COLO829 (cell line): ENCODE data around the gene IFNA14.
"Not testable (repeated sequence)": the region's sequence is repeated elsewhere in the genome, so short reads cannot be mapped to it uniquely, and the experiment has no call there.

Experiments
- DNase-seq: peaks from one replicate; pipeline ENCODE4 v3.0.0; 2012; ENCODE audit warnings: low spot score

Gene IFNA14

GRCh38 chr9:21239911-21240310 is at the start of gene IFNA14:
IFNA14 (minus strand) TSS chr9:21240005; CDS start chr9:21239935, 70 bp downstream.
- DNase-seq = no peak

GRCh38 chr9:21287280-21287679 is 47.5 kb upstream of the IFNA14 start:
- DNase-seq = no peak

GRCh38 chr9:21286659-21287058 is 46.9 kb upstream of the IFNA14 start:
- DNase-seq = no peak

- DNase-seq = no peak
Measured at GRCh38 chr9:21286099-21286498, 46.3 kb upstream of the IFNA14 start.

- DNase-seq = no peak
Measured at GRCh38 chr9:21281275-21281674, 41.5 kb upstream of the IFNA14 start.

DNA sequence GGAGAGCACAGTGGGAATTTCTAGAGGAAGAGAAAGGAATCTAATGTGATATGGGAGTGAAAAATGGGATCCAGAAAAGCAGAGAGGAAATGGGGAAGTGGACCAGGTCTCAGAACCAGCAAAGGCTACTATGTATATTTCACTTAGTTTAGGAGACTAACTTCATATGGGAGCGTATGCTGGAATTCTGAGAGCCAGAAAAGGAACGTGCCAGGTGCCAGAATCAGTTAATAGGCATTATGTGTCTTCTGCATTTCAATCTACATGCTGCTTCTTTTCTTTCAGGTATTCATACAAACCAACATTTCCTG is 28.5 kb upstream of the IFNA14 start:
- DNase-seq = no peak

- DNase-seq = no peak
Measured at GRCh38 chr9:21267485-21268346, 27.9 kb upstream of the IFNA14 start.

DNA sequence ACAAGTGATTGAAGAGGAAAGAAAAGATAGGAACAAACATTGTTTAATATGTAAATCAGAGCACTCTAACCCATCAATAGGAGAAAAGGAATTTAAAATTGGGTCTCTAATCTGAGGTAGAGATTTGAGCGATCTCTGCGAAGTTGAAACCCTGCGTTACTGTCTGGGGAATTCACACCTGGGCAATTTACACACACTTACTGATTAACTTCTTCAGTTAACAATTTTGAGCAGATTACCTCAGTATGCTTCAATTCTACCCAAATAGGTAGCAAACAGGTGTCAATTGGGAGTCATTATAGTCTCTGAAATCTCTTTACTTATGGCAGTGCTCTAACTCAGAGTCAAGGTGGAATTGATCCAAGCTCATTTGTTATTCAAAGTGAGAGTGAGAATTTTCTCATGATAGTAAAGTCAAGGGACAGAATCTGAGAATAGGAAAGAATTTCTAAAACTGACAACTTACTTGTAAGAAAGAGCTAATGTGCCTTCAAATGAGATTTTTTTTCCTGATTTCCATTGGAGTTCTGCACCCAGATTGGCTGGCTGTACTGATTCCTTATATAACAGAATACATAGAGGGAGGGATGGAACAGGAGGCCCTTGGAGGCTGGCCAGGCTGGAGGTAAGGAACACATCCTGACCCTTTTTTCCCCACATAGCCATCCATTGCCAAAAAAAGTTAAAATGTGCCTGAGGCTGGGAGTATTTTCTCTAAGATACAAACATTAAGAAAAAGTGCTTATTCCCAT is 27.1 kb upstream of the IFNA14 start:
- DNase-seq = no peak

- DNase-seq = no peak
Measured at GRCh38 chr9:21265421-21266189, 25.8 kb upstream of the IFNA14 start.

- no peak for DNase-seq
Measured at GRCh38 chr9:21255538-21256212, 15.9 kb upstream of the IFNA14 start.

GRCh38 chr9:21252721-21253547 is 13.1 kb upstream of the IFNA14 start:
- DNase-seq = peak; percentile 21

DNA sequence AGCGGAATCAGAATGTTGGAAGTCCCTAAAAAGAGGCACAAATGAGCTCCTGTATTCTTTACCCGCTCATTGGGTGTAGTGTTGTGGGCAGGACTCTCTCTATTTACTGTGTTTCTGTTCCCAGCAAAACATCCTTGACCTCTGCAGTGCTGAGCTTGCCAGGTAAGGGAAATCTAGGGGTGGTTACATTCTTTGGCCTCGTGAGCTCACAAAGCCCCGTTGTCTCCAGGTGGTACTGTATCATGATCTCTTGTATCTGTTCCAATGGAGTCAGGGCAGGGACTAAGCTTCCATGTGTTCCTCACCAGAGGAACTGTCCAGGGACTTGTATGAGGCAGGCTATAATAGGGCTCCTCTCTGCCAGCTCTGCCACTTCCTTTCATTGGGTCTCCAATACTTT is 11.8 kb upstream of the IFNA14 start:
- no peak for DNase-seq

DNA sequence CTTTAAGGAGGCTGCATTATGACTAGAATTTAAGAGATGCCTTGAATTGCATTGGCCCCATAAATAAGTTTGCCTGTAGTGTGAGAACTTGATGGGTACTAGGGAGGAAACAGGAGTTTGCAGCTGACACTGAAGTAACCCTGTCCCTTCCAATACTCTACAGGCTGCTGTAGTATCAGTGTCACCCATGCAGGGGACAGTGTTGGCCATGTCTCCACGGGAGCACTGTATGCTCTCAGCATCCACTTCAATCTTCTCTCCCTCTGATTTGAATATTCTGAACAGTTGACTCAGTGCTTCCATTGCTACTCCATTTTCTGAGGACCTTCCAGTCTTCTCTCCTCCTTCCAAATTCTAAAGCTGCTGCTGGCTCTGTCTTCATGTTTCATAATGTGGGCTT is 11.4 kb upstream of the IFNA14 start:
- DNase-seq = no peak

DNA sequence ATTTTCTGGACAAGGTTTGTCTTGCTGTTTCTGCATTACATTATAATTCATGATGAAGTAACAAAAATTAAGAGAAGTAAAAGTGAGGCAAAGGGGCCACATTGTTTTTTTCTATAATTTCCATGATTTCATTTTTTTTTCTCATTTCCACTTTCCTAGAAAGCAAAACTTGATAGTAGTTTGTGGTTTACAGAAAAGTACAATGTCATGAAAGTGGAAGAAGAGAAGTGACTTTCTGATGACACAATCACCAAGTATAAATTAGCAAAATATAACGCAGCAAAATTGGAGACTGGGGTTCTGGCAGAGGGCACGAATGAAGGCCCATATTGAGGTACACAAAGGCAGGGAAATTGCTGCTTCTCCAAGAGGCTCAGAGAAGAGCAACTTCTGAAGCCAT is 5.0 kb upstream of the IFNA14 start:
- DNase-seq = no peak

DNA sequence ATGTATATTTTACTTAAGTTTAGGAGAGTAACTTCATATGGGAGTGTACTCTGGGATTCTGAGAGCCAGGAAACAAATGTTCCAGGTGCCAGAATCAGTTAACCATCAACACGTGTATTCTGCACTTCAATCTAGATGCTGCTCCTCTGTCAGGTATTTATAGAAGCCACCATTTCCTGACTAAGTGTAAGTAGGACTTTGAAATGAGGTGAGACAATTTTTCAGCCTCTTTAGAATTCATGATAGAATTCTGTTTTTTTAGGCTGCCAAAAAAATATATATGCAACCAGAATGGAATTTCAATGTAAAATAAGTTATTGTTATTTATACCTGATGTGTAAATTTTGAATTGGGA is 3.5 kb downstream of the IFNA14 start:
- not testable (repeated sequence) for DNase-seq

- not testable (repeated sequence) for DNase-seq
Measured at GRCh38 chr9:21235468-21236359, 4.1 kb downstream of the IFNA14 start.

DNA sequence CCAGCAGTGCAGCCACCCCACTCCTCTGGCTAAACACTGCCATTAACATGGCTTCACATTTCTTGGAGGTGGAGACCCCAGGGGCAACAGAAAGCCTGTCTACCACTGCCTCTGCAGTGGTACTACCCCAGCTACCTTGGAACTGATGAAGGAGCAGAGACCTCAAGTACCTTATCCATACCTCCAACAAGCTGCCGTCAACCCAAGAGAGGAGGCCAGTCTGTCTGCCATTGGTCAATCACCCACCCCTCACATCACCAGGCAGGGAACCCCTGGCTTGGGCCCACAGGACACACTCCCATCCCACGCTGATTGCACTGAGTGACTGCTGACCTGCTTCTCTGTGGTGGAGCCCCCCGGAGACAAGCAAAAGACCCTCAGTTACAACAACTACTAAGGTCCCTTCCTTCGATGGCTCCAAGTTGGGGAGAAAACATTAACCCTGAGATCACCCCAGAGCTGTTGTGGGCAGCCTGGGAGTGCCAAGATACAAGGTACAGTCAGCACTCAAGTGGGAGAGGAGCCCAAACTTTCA is 5.6 kb downstream of the IFNA14 start:
- DNase-seq = no peak

- DNase-seq = no peak
Measured at GRCh38 chr9:21233258-21233657, 6.5 kb downstream of the IFNA14 start.

- DNase-seq = no peak
Measured at GRCh38 chr9:21228122-21228521, 11.7 kb downstream of the IFNA14 start, which contains the start of gene IFNA17. IFNA17 (minus strand) TSS chr9:21228222; CDS start chr9:21228173, 49 bp downstream.

GRCh38 chr9:21217211-21217610 is 22.6 kb downstream of the IFNA14 start, which contains the start of gene IFNA16:
IFNA16 (minus strand) TSS chr9:21217311; CDS start chr9:21217305, 6 bp downstream.
- DNase-seq = not testable (repeated sequence)
